ENCODE results near the gene BCAN.

The BCAN gene

DNA sequence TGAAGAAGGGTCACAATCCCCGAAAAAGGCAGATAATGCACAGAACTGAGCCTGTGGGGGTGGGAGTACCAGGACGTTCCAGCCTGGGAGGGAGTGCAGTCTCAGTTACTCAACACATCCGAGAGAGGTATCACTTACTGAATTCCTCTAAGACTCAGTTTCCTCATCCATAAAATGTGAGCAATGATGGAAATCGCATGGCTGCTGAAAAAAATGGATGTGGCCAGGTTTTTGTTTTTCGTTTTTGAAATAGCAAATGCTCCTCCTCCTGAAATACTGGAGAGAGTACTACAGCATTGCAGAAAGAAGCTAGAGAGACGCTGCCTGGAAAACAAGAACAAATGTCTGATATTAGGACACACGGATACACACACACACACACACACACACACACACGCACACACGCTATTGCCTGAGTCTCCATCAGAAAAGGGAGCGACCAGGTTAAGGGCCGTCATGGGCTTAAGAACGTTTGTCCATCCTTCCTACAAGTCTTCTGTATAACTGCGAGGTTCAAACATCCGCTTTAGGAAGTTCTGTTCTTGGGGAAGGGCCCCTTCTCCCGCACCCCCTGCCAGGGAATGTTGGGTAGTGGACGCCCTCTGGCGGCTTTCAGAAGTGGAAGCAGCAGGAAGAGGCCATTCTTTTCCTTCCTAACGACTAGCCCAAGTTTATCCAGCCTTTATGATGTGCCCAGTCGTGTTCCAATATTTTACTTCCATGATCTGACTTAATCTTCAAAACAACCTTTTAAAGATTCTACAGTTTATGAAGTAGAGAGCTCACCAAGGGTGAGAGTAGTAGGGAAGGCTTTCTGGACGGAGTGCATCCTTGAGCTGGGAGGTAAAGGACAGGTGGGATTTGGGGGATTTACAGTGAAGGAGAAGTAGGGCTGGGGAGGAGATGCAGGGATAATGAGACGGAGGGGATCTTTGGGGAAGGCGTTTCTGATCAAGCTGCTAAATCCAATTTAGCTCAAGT, 36.0 kb downstream of the BCAN start:
- DNase-seq: peak; percentile 49

DNA sequence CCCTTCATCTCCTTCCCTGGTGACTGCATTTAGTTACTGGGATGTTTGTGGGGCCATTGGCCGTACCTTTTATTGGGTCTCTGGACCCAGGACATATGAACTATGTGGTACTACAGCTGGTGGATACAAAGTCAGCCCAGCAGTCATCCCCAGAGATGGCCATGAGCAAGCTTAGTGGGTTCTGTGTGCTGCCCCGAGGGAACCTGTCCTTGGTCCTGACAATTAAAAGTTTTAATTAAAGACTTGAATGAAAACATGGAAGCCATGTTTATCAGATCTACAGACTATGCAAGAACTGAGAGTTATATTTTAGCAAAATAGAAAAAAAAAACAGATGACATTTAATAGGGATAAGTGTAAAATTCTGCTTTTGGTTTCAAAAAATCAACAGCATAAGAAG, 38.1 kb downstream of the BCAN start:
- DNase-seq: no peak

DNA sequence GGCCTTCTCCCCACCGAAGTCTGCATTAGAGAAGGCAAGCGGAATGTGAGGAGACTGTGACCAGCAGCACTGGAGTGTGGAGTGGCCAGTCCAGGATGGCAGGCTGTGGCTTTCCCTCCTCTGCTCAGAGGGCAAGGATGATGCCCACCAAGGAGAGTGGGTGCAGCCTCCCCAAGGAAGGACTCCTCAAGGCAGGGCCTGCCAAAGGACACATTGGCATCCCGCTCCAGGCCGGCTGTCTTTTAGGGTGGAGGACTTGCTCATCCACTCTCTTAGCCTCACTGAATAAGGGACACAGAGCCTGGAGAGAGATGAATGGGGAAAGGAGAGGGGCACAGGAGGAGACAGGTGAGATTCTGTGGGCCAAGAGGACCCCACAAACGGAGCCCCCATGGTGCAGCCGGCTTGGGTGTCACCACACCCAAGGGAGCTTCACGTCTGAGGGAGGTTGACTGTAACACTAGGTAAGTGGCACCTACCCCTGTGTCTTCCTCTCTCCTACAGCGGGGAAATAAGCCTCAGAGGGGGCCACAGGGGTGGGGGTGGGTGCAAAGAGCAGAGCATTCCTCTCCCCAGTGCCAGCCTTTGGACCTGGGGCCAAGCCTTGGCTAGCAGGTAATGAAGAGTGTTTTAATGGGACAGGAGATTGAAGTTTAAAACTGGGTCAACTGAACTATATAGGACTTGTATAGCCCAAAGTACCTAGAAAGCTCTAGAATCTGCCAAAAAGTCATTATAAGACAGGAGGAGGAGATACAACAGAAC, 39.5 kb downstream of the BCAN start:
- no peak for DNase-seq

DNA sequence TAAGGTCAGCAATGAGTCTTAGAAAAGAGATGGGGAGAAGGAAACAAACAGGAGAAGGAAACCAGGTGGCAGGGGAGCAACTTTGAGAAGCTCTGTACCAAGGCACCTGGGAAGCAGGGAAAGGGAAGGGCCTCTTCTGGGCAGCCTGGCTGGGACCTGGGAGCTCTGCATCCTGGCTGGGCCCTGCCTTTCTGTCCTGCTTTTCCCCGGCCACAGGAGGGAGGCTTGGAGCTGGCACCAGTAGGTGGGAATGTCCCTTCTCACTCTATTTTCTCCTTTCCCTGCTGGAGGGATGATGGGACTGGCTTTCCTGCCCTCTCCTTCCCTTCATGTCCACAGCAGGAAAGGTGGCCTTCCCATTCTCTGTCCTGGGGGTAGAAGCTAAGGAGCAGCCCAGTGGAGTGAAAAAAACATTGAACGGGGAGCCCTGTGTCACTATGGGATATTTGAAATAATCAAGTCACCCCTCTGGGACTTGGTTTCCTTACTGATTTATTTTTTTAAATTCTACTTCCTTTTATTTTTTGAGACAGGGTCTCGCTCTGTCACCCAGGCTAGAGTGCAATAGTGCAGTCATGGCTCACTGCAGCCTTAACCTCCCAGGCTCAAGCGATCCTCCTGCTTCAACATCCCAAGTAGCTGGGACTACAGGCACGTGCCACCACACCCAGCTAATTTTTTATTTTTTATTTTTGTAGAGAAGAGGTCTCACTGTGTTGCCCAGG, 40.4 kb downstream of the BCAN start:
- DNase-seq: no peak

DNA sequence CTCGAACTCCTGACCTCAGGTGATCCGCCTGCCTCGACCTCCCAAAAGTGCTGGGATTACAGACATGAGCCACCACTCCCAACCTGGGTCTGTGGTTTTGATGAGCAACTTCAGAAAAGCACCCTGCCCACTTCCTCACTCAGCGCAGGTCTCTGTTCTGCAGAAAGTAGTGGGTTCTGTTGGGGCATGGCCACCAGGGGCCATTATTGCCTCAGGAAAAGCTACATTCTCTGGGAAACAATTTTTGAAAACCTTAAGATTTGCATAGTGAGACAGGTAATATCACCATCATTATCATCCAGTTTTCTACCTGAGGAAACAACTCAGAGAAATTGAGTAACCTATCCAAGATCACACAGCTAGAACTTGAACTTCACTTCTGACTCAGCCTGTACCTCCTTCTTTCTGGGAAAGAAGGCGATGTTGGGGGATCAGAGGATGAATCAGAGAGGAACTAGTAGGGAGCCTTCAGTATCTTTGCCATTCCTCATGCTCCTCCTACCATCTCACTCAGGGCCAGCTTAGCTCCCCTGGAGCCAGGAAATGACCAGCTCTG, 42.4 kb downstream of the BCAN start:
- DNase-seq: peak; percentile 45

DNA sequence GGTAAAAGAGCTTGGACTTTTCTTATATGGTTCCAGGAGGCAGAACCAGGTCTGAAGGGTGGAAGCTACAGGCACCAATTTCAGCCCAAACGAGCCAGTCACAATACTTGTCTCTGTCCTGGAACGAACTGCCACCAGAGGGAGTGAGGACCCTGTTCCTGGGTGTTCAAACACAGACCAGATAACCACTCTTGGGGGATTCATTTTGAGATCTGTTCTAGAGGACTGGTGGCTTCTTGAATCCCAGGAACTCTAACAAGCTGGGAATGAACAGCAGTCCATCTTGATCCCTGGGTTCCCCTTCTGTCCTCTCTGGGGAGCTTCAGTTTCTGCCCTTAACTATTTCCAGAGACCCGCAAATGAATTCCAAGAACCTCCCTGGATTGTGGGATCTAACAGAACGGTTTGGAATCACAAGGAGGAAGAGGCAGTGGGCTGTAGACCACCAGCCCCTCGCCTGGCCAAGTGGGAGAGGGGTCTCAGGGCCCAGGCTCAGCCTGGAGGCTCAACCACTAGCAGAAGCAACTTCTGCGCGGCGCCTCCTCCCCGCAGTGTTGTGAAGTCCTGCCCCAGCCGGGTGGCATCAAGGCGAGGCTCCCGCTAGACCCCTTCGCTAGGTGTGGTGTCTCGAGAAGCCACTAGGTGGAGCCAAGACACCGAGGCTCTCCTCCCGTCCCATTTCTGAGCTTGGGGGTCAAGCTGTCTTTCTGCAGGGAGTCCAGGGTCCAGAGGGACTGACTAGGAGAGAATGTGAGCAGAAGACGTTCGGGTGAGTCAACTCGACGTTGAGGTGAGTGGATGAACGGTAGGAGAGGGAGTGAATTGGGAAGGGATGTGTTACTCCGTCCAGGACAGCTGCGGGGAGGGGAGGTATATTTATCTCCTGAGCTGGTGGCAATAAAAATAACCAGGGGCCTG, 47.4 kb downstream of the BCAN start:
- DNase-seq: peak; percentile 83

DNA sequence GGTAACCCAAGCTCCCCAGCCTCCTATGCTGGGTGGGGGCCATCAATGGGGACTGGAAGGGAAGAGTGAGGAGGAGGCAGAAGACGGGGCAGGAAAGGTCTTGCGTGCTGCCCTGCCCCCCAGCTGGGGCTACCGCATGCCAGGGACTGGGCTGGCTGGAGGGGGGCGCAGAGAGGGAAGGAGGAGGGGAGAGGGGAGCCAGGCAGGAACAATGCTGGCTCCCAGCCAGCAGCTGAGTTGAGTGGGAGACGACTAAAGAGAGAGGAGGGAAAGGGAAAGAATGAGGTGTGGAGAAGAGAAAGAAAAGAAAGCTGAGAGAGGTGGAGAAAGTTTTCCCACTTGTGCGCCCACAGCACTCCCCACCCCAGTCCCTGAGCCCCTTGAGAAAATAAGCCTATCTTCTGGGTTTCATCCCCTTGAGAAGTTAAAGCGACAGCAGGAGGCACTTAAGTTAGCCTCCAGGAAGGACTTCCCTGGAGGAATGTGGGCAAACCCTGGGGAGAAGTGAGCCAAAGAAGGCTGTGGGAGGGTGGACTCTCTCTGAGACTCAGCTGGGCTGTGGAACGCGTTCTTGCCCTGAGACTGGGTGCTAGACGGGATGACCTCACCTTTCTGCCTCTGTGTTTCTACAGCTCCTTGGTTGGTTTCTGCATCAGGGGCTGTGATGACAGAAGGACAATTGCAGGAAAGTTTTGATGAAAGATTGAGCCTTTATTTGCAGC, 48.2 kb downstream of the BCAN start:
- DNase-seq: no peak

DNA sequence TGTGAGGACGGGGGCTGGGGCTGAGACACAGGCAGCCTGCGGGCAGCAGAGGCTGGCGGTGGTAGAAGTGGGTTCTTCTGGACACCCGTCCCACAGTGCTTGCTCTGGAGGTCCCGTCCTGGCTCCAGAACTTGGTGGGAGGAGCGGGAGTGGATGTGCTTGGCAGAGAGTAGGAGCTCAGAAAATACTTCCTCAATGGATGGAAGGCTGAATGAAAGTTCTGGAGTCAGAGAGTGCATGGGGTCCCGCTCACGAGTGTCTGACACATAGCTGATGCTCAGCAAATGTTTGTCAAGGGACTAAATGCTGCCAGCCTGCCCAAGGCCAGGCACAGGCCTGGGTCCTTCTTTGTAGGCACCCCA, 48.7 kb downstream of the BCAN start:
- DNase-seq: no peak

DNA sequence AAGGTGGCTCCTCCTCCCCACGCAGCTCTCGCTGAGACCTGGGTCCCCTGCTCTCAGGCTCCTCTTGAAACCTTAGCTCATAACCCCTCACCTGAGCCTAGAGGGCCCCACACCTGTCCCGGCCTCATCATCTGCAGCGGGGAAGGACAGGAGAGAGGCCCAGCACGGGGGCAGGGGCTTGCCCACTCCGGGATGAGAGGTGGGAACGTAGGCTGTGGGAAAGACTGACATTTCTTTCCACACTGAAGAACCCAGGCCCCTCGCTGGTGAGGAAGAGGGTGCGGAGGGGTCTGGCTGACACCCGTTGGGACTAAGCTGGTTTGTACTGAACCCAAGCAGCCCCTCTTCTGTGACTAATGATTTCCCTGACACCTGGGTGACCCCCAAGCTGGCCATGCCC, 49.3 kb downstream of the BCAN start:
- no peak for DNase-seq

DNA sequence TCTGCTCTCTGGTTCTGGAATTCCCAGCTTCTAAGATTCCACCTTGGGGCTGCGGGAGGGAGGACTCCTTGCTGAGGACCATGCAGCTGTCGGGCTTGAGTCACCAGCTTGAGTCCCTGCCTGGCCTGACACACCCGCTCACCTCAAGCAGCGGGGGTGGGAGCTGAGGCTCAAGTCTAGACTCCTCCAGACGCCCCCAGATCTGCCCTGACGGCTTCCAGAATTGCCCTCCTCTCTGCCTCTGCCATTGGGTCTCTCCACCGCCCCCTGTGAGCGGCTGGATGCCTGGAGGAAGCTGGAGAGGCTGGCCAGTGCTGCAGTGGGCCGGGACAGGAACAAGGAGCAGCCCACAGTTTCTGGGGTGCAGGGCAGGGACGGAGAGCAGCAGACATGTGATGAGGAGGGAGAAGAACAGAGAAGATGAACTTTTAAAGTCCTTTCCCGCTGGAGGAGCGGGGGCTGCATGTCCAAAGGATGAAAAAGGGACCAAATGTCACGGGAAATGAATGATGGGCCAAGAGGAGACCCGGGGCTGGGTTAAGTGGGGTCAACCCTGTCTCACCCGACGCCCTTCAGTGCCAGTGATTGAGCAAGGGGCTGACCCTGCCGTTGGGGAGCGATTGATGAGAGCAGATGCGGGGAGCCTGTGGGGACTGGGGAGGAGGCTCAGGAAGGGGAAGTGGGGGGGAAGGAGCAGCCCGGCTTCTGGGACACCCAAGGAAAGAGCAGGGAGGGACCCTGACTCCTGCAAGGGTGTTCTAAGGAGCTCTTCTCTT, 49.9 kb downstream of the BCAN start:
- no peak for DNase-seq

DNA sequence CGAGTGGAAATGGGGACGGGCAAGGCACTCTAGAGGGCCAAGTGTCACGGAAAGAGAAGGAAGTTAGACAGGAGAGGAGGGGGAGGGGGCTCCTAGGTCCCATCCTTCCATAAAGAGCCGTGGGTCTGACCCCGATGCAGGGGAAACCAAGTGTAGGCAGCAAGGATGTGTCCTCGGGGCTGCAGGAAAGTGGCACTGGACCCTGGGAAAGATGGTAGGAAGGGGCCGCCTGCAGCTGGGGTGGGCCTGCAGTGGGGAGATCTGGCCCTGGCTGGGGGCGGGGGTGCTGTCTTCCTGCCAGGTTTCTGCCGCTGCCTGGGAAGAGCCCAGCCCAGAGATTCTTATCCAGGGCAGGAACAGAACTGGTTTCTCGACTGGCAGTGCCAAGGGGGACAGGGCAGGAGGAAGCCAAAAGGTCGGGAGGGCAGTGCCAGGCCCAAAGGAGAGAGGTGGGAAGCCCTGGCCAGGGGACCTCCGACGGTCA, 50.6 kb downstream of the BCAN start:
- DNase-seq: no peak

DNA sequence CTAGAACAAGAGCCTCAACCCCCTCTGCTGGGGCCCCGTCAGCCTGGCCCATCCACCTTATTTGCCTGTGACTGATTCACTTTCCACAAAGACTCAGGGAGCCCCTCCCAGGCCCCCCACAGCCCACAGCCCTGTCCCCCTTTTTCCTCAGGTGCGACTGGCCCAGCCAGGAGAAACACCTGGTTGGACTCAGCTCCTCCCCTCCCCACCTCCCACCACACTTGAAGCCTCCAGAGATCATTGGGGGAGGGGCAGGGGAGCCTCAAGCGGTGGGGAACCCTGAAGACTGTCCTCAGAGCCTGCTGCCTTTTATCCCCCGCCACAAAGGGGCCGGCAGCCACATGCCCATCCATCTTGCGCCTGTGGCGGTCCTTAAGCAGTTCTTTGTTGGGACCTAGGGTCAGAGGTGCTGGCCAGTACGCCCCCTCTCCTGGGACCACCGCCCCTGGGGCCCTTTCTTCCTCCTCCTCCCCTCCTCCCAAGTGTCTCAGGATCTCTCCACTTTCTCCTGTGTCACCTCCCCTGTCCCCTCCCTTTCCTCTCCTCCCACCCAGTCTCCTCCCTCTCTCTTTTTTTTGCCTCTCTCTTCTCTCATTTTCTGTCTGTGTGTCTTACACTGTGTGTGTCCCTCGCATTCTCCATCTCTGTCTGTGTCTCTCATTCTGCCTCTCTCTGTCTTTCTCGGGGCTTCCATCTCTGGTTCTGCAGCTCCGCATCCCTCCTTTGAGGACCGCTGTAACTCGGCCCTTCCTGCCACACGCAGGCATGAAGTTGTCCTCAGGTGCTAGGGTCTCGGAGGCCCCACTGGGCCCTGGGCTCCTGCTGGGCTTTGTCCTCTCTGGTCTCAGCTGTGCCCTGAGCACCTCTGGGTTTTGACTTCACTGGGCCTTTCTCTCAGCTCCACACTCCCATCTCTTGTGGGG, 51.3 kb downstream of the BCAN start:
- no peak for DNase-seq

DNA sequence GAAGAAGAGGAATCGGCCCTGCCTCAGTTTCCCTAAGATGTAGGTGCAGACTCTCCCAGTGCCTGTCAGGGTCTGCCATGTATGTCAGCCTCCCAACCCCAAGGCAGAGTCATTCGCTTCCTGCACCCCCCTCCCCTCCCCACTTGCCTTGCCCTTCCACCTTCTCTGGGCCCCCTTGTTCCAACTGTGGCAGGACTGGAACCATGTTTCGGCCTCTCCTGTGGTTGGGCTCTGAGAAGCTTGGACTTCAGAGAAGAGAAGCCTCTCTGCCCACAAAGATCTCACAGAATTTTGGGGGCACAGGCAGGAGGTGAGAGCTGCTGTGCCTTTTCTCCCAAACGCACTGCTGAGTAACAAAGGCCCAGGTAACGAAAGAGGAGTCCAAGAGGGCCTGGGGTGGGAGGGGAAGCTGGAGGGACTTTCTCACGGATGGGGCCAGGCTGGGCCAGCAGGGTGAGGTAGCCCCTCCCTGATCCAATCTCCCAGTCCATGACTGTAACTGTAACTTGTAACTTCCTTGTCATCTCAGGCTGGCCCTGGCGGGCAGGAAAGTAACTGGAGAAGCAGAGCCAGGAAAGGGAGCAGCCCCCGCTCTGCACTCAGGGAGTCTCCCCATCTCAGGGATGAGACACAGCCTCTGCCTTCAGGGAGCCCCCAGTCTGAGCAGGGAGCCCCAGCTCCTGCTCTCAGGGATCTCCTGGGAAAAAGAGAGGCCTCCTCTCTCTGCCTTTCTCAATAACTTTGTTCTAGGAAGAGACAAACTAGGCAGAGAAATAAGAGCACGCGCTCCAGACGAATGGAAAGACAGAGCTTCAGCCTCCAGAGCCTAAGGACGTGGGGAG, 52.2 kb downstream of the BCAN start:
- DNase-seq: no peak

DNA sequence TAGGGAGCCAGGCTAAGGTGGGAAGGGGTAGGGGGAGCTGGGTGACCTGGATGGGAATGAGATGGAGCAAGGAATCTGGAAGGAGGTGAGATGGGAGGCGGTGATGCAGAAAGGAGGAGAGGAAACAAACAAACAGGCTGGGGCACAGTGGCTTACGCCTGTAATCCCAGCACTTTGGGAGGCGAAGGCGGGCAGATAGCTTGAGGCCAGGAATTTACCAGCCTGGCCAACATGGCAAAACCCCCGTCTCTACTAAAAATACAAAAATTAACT, 52.7 kb downstream of the BCAN start:
- no peak for DNase-seq

DNA sequence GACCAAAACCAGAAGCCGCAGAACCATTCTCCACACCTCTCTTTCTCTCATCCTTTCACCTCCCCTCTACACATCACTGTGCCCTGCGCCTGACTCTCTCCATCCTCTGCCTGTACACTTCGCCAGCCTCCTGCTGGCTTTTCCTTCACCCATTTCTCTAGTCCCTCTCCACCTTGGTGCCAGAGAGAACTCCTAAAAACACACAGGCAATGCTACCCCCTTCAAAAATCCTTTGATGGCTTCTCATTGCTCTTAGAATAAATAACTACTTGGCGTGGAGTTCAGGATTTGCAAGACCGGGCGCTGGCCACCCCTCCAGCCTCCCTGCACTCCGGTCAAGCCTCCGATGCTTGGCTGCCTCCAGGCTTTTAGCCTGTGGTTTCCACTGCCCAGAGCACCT, 54.8 kb downstream of the BCAN start:
- DNase-seq: no peak

DNA sequence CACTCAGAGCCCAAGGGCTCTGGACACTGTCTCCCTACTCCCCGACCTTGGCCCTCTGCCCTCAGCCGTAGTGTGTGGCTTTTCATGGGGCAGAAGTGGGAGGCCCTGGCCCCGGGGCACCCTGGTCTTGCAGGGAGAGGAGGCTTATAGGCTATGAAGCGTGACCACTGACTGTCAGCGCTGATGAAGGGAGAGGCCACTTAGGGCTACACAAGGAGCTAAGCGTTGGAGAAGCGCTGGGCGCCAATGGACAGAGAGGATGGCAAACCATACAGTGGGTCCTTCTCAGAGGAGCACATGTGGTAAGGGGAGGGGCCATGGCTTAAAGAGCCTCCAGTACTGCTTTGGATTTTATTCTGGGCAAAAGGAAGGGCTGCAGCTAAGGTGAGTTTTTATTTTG, 55.6 kb downstream of the BCAN start:
- no peak for DNase-seq

DNA sequence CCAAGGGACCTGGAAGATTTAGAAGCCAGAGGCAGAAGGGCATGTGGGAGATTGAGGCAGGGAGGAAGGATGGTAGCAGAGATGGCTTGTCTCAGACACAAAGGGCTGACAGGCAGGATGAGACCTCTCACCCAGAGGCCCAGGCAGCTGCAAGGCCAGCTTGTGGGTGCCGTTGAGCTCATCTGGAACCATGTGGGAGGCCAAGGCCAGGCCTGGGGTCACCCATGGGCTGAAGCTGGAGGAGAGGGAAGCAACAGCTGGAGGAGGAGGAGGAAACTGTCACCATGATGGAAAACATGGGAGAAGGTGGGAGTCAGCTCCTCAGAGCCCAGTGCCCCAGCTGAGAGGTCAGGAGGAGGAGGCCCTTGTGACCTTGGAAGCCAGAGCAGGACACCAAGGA, 57.1 kb downstream of the BCAN start:
- no peak for DNase-seq

DNA sequence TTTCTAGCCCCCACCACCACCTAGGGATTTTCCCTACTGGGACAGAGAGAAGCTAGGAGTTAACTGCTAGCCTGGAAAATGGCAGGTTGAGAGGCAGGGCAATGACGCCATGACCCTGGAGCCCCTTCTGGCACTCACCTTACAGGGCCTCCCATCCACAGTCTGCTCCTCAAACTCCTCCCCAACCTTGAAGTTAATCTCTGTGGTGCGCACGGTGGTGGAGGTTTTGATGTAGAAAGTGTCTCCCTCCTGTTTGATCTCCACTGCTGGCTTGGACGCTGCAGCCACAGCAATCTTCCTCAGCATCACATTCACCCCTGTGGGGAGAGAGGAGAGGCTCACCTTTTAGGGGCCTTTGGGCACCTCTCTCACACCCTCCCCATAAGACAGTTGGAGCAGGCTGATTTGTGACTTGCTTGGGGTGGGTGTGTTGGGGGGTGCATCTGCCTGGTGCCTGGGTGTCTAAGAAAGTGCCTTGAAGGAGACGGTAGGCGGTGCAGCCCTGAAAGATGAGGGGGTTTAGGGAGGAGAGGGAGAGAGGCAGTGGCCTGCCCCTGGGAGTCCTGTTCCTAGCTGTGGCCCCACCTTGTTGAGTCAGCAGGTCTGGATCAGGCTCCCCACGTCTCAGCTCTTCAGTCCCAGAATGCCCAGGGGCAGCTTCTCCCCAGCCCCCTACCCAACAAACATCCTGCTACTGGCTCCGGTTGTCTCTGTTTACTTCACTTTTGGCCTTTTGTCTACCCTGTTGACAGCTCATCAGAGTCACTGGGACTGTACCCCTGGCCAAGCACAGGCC, 59.0 kb downstream of the BCAN start:
- no peak for DNase-seq

Data from CD4-positive, alpha-beta T cell treated with Interleukin-6 for 4 hours (primary cell).